Endodermal cell (in vitro differentiated cells): ENCODE measurements around the gene ATIC. TPM values are rescaled to one million over a fixed set of nuclear protein-coding genes. Genes with fewer than 3 reads are reported as not detected.
A peak's percentile ranks its signal among the peaks of the same experiment; 100 is the strongest.

Experiments
- DNase-seq: peaks from one replicate; pipeline ENCODE4 v3.0.0-alpha.2; 2017
- H3K27ac ChIP-seq: 2 replicates; pipeline ENCODE4 v1.5.1; 2013; ENCODE audit warnings: mild to moderate bottlenecking, low read depth, low read length, moderate library complexity
- H3K27me3 ChIP-seq: 2 replicates; pipeline ENCODE4 v1.6.1; 2013; ENCODE audit warnings: mild to moderate bottlenecking, low read length, moderate library complexity; ENCODE audit not compliant: insufficient read depth, control insufficient read depth, poor library complexity, severe bottlenecking
- H3K36me3 ChIP-seq: 2 replicates; pipeline ENCODE4 v1.7.0; 2013; ENCODE audit warnings: mild to moderate bottlenecking, low read length, moderate library complexity; ENCODE audit not compliant: control insufficient read depth, insufficient read depth
- H3K4me1 ChIP-seq: one replicate; pipeline ENCODE4 v1.7.0; 2013; ENCODE audit warnings: low read length; ENCODE audit not compliant: control insufficient read depth, insufficient read depth
- H3K4me3 ChIP-seq: 2 replicates; pipeline ENCODE4 v1.5.1; 2013; ENCODE audit warnings: mild to moderate bottlenecking, low read length, moderate library complexity
- H3K9ac ChIP-seq: 2 replicates; pipeline ENCODE4 v1.6.1; 2013; ENCODE audit warnings: mild to moderate bottlenecking, low read length, moderate library complexity; ENCODE audit not compliant: poor library complexity, severe bottlenecking; ENCODE audit errors: extremely low read depth
- H3K9me3 ChIP-seq: 2 replicates; pipeline ENCODE4 v1.6.1; 2013; ENCODE audit warnings: mild to moderate bottlenecking, low read length, moderate library complexity; ENCODE audit not compliant: control insufficient read depth
- H3K27ac Mint-ChIP-seq: 2 replicates; pipeline ENCODE4 v1.8.0; 2020; ENCODE audit warnings: mixed read lengths
- H3K27me3 Mint-ChIP-seq: 2 replicates; pipeline ENCODE4 v1.8.0; 2021; ENCODE audit warnings: mild to moderate bottlenecking, mixed read lengths; ENCODE audit not compliant: insufficient read depth
- H3K36me3 Mint-ChIP-seq: 2 replicates; pipeline ENCODE4 v1.8.0; 2020; ENCODE audit warnings: low read depth, mixed read lengths
- H3K4me1 Mint-ChIP-seq: 2 replicates; pipeline ENCODE4 v1.8.0; 2020; ENCODE audit warnings: mixed read lengths
- H3K4me3 Mint-ChIP-seq: 2 replicates; pipeline ENCODE4 v1.8.0; 2020; ENCODE audit warnings: mild to moderate bottlenecking, moderate library complexity, mixed read lengths
- H3K9me3 Mint-ChIP-seq: 2 replicates; pipeline ENCODE4 v1.8.0; 2020; ENCODE audit warnings: mild to moderate bottlenecking, mixed read lengths
- CTCF ChIP-seq: fragments of 200-600 bp; sonication (generic); conservative IDR thresholded peaks from 2 replicates; pipeline ENCODE4 v1.5.0; 2021; ENCODE audit warnings: antibody characterized with exemption, mild to moderate bottlenecking
- WGBS, 2 experiments: methylation state at CpG; one replicate each; pipeline versions ENCODE4 v1.1.5 to v1.1.7; 2013; ENCODE audit warnings: missing lambda C conversion rate in 2 of 2, mixed read lengths in 1 of 2; ENCODE audit not compliant: insufficient coverage in 1 of 2, insufficient read length in 1 of 2; 5-methylcytosine and 5-hydroxymethylcytosine counted together
- total RNA-seq, 2 donors: library from RNA; stranded (reverse); fragmentation: NEBNext Ultra II Directional in 1 of 2; extraction: Animal tissue kit (Norgen Biotek cat#: 25700) in 1 of 2; gene quantifications; 2 replicates in 1 of 2; 3 replicates in 1 of 2; pipeline ENCODE4 v1.2.1, GENCODE V29; 2021

ATIC gene
- total RNA-seq, 2 donors from 2014 or later, result 185 to 209 TPM

GRCh38 chr2:215365184-215365658 is 53.4 kb downstream of the ATIC start:
- no peaks in the 10 kb centered on the region for H3K27me3 ChIP-seq
- Mint-ChIP-seq H3K27me3 (no peaks in the 10 kb centered on the region), H3K4me1 (no peaks in the 10 kb centered on the region), H3K4me3 (no peak overlapping the region), H3K36me3 (peaks cover 86% of the 10 kb centered on the region), H3K27ac (no peak overlapping the region), H3K9me3 (no peaks in the 10 kb centered on the region)
- H3K36me3 ChIP-seq, result peaks cover 96% of the 10 kb centered on the region
- DNase-seq, result no peak
- H3K4me1 ChIP-seq, result no peaks in the 10 kb centered on the region
- H3K27ac ChIP-seq, result no peak overlapping the region
- WGBS, 2 experiments, result 93 to 100% methylated on average over 3 to 4 of the region's 4 CpGs
- no peak overlapping the region for H3K4me3 ChIP-seq
- H3K9ac ChIP-seq, result no peak overlapping the region
- no peaks in the 10 kb centered on the region for H3K9me3 ChIP-seq
- TF ChIP-seq CTCF, result no peak

- no peak for TF ChIP-seq CTCF
- DNase-seq, result no peak
- H3K36me3 Mint-ChIP-seq, result peaks cover 87% of the 10 kb centered on the region
- H3K27ac Mint-ChIP-seq, result peak overlapping the region; percentile 55
- H3K4me3 ChIP-seq, result no peak overlapping the region
- H3K27me3 ChIP-seq, result no peaks in the 10 kb centered on the region
- H3K4me3 Mint-ChIP-seq, result no peak overlapping the region
- H3K27me3 Mint-ChIP-seq, result no peaks in the 10 kb centered on the region
- peaks cover 93% of the 10 kb centered on the region for H3K36me3 ChIP-seq
- H3K4me1 ChIP-seq, result no peaks in the 10 kb centered on the region
- H3K27ac ChIP-seq, result no peak overlapping the region
- 92 to 100% methylated on average over 3 to 4 of the region's 4 CpGs for WGBS, 2 experiments
- no peaks in the 10 kb centered on the region for H3K4me1 Mint-ChIP-seq
- H3K9ac ChIP-seq, result no peak overlapping the region
- no peaks in the 10 kb centered on the region for H3K9me3 Mint-ChIP-seq
- no peaks in the 10 kb centered on the region for H3K9me3 ChIP-seq
Measured at GRCh38 chr2:215366440-215367032, 54.7 kb downstream of the ATIC start.

GRCh38 chr2:215367662-215368492 is 56.0 kb downstream of the ATIC start:
- H3K4me1 ChIP-seq, result no peaks in the 10 kb centered on the region
- WGBS, 2 experiments, result 95 to 96% methylated on average over 9 to 11 of the region's 11 CpGs
- H3K27me3 ChIP-seq, result no peaks in the 10 kb centered on the region
- Mint-ChIP-seq H3K4me1 (no peaks in the 10 kb centered on the region), H3K36me3 (peaks cover 88% of the 10 kb centered on the region), H3K27me3 (no peaks in the 10 kb centered on the region), H3K9me3 (no peaks in the 10 kb centered on the region), H3K4me3 (no peak overlapping the region), H3K27ac (peak overlapping the region; percentile 15)
- H3K27ac ChIP-seq, result no peak overlapping the region
- peaks cover 94% of the 10 kb centered on the region for H3K36me3 ChIP-seq
- no peak overlapping the region for H3K9ac ChIP-seq
- DNase-seq, result no peak
- TF ChIP-seq CTCF, result no peak
- no peak overlapping the region for H3K4me3 ChIP-seq
- H3K9me3 ChIP-seq, result no peaks in the 10 kb centered on the region
